Measurements from ENCODE around the gene CCL23.

Gene CCL23

GRCh38 chr17:36057911-36058310, 40.1 kb upstream of the CCL23 start:
- H3K4me3 ChIP-seq (ENCODE audit: low read depth, low read length): no peak overlapping the region
- H3K9me3 ChIP-seq: no peaks in the 10 kb centered on the region
- DNase-seq: no peak
- no peaks in the 10 kb centered on the region for H3K4me1 ChIP-seq
- H3K27me3 ChIP-seq: peaks cover 22% of the 10 kb centered on the region
- TF ChIP-seq, protein P1, sequence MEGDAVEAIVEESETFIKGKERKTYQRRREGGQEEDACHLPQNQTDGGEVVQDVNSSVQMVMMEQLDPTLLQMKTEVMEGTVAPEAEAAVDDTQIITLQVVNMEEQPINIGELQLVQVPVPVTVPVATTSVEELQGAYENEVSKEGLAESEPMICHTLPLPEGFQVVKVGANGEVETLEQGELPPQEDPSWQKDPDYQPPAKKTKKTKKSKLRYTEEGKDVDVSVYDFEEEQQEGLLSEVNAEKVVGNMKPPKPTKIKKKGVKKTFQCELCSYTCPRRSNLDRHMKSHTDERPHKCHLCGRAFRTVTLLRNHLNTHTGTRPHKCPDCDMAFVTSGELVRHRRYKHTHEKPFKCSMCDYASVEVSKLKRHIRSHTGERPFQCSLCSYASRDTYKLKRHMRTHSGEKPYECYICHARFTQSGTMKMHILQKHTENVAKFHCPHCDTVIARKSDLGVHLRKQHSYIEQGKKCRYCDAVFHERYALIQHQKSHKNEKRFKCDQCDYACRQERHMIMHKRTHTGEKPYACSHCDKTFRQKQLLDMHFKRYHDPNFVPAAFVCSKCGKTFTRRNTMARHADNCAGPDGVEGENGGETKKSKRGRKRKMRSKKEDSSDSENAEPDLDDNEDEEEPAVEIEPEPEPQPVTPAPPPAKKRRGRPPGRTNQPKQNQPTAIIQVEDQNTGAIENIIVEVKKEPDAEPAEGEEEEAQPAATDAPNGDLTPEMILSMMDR (IDR thresholded peaks at IDR 0.05; ENCODE audit: low read depth, low read length): no peak
- H3K36me3 ChIP-seq: no peaks in the 10 kb centered on the region

GRCh38 chr17:36055921-36056520, 38.2 kb upstream of the CCL23 start:
- Histone ChIP-seq H3K9me3 (no peaks in the 10 kb centered on the region), H3K36me3 (no peaks in the 10 kb centered on the region), H3K4me3 (ENCODE audit: low read depth, low read length) (no peak overlapping the region), H3K4me1 (no peaks in the 10 kb centered on the region), H3K27me3 (peaks cover 20% of the 10 kb centered on the region)
- no peak for DNase-seq
- TF ChIP-seq, protein P1 (IDR thresholded peaks at IDR 0.05; ENCODE audit: low read depth, low read length): no peak

- H3K4me1 ChIP-seq: no peaks in the 10 kb centered on the region
- no peaks in the 10 kb centered on the region for H3K9me3 ChIP-seq
- TF ChIP-seq, protein P1 (IDR thresholded peaks at IDR 0.05; ENCODE audit: low read depth, low read length): no peak
- peaks cover 17% of the 10 kb centered on the region for H3K27me3 ChIP-seq
- no peak for DNase-seq
- H3K4me3 ChIP-seq (ENCODE audit: low read depth, low read length): no peak overlapping the region
- H3K36me3 ChIP-seq: no peaks in the 10 kb centered on the region
Observed at GRCh38 chr17:36055171-36055570, 37.4 kb upstream of the CCL23 start.

DNA sequence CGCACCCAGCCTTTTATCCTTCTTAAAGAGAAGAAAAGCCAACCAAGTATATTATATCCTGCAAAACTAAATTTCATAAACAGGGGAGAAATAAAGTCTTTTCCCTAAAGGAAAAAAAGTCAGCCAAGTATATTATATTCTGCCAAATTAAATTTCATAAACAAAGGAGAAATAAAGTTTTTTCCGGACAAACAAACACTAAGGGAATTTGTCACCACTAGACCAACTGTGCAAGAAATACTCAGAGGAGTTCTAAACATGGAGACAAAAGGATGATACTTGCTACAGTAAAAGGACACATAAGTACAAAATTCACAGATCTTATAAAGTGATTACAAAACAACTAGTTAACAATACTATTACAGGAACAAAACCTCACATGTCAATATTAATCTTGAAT, 31.9 kb upstream of the CCL23 start:
- H3K27me3 ChIP-seq: peaks cover 6% of the 10 kb centered on the region; the same call in 1 of the 2 replicates
- no peak for DNase-seq
- no peaks in the 10 kb centered on the region for H3K4me1 ChIP-seq
- H3K4me3 ChIP-seq (ENCODE audit: low read depth, low read length): no peak overlapping the region
- H3K36me3 ChIP-seq: no peaks in the 10 kb centered on the region
- TF ChIP-seq, protein P1 (IDR thresholded peaks at IDR 0.05; ENCODE audit: low read depth, low read length): no peak
- H3K9me3 ChIP-seq: no peaks in the 10 kb centered on the region

DNA sequence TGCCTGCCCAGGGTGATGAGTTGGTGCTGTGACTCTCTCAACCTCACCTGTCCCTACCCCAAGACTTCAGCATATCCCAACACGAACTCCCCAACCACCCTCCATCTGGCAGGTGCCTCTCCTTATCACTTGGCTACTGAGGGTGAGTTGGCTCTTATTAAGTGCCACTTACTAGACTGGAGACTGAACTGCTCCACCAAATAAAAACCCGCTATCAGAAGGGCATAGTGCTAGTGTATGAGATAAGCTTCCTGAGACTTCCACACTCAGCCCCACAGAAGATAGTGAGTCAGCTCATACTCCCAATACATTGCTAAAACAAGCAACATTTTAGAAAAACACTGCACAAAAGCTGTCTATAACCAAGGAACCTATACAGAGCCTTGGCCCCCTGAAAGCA, 30.3 kb upstream of the CCL23 start:
- no peaks in the 10 kb centered on the region for H3K9me3 ChIP-seq
- H3K27me3 ChIP-seq: no peaks in the 10 kb centered on the region
- TF ChIP-seq, protein P1 (IDR thresholded peaks at IDR 0.05; ENCODE audit: low read depth, low read length): no peak
- H3K36me3 ChIP-seq: no peaks in the 10 kb centered on the region
- DNase-seq: no peak
- H3K4me3 ChIP-seq (ENCODE audit: low read depth, low read length): no peak overlapping the region
- H3K4me1 ChIP-seq: no peaks in the 10 kb centered on the region

DNA sequence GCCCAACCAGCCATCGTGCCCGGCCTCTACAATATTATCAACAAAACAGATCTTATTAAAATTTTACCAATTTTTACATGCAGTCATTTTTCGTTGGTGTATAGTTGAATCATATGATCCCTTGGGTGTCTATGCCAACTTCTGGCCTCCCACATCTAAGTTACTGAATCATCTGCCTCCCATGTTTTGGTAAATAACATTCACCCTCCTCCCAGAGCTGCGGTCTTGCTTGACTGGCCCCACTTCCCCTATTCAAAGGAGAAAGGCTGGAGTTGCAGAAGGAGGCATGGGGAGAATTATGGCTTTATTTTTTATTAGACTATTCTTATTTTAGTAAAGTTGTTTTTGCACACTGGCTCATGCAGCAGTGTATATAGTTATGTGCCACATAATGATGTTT, 18.5 kb upstream of the CCL23 start:
- Histone ChIP-seq H3K4me3 (ENCODE audit: low read depth, low read length) (no peak overlapping the region), H3K9me3 (no peaks in the 10 kb centered on the region), H3K4me1 (no peaks in the 10 kb centered on the region), H3K36me3 (no peaks in the 10 kb centered on the region), H3K27me3 (peaks cover 41% of the 10 kb centered on the region)
- DNase-seq: no peak
- TF ChIP-seq, protein P1 (IDR thresholded peaks at IDR 0.05; ENCODE audit: low read depth, low read length): no peak

All from BE2C (cell line).